ENCODE data around the gene IL1RAPL1. TPM values are rescaled to one million over a fixed set of nuclear protein-coding genes. Genes with fewer than 3 reads are reported as not detected.

Gene IL1RAPL1
- total RNA-seq, 1 donor from 2014 or later = 0.24 TPM

GRCh38 chrX:29746326-29746725, 1159.1 kb downstream of the IL1RAPL1 start:
- no peak for DNase-seq (ENCODE audit: low spot score)

GRCh38 chrX:29762006-29762405, 1174.8 kb downstream of the IL1RAPL1 start:
- no peak for DNase-seq (ENCODE audit: low spot score)

- DNase-seq (ENCODE audit: low spot score) = no peak
Observed at GRCh38 chrX:29775890-29776289, 1188.6 kb downstream of the IL1RAPL1 start.

- no peak for DNase-seq (ENCODE audit: low spot score)
Observed at GRCh38 chrX:29787656-29788055, 1200.4 kb downstream of the IL1RAPL1 start.

- no peak for DNase-seq (ENCODE audit: low spot score)
Observed at GRCh38 chrX:29788991-29789699, 1201.9 kb downstream of the IL1RAPL1 start.

- DNase-seq (ENCODE audit: low spot score) = no peak
Observed at GRCh38 chrX:29792335-29792734, 1205.1 kb downstream of the IL1RAPL1 start.

- no peak for DNase-seq (ENCODE audit: low spot score)
Observed at GRCh38 chrX:29797156-29797555, 1209.9 kb downstream of the IL1RAPL1 start.

GRCh38 chrX:29798469-29798868, 1211.2 kb downstream of the IL1RAPL1 start:
- DNase-seq (ENCODE audit: low spot score) = no peak

- DNase-seq (ENCODE audit: low spot score) = no peak
Observed at GRCh38 chrX:29813174-29813573, 1225.9 kb downstream of the IL1RAPL1 start.

- DNase-seq (ENCODE audit: low spot score) = no peak
Observed at GRCh38 chrX:29824176-29824906, 1237.1 kb downstream of the IL1RAPL1 start.

- no peak for DNase-seq (ENCODE audit: low spot score)
Observed at GRCh38 chrX:29826742-29827141, 1239.5 kb downstream of the IL1RAPL1 start.

GRCh38 chrX:29834311-29834710, 1247.1 kb downstream of the IL1RAPL1 start:
- no peak for DNase-seq (ENCODE audit: low spot score)

- no peak for DNase-seq (ENCODE audit: low spot score)
Observed at GRCh38 chrX:29834764-29835163, 1247.5 kb downstream of the IL1RAPL1 start.

- no peak for DNase-seq (ENCODE audit: low spot score)
Observed at GRCh38 chrX:29841750-29842149, 1254.5 kb downstream of the IL1RAPL1 start.

- no peak for DNase-seq (ENCODE audit: low spot score)
Observed at GRCh38 chrX:29842552-29842951, 1255.3 kb downstream of the IL1RAPL1 start.

- peak; percentile 71 for DNase-seq (ENCODE audit: low spot score)
Observed at GRCh38 chrX:29851857-29852605, 1264.8 kb downstream of the IL1RAPL1 start.

- peak; percentile 40 for DNase-seq (ENCODE audit: low spot score)
Observed at GRCh38 chrX:29852767-29853166, 1265.5 kb downstream of the IL1RAPL1 start.

- DNase-seq (ENCODE audit: low spot score) = no peak
Observed at GRCh38 chrX:29858714-29859113, 1271.5 kb downstream of the IL1RAPL1 start.

- no peak for DNase-seq (ENCODE audit: low spot score)
Observed at GRCh38 chrX:29862126-29862677, 1275.0 kb downstream of the IL1RAPL1 start.

GRCh38 chrX:29867971-29868370, 1280.7 kb downstream of the IL1RAPL1 start:
- DNase-seq (ENCODE audit: low spot score) = no peak

GRCh38 chrX:29869837-29870236, 1282.6 kb downstream of the IL1RAPL1 start:
- DNase-seq (ENCODE audit: low spot score) = no peak

- DNase-seq (ENCODE audit: low spot score) = no peak
Observed at GRCh38 chrX:29870608-29871007, 1283.4 kb downstream of the IL1RAPL1 start.

Measured in umbilical cord (tissue), 2 donors.